Caco-2 (cell line): Measurements from ENCODE around the gene ZFPL1. TPM values are rescaled to one million over a fixed set of nuclear protein-coding genes. Genes with fewer than 3 reads are reported as not detected.

Source experiments
- BruUV-seq: library from RNA; stranded (reverse); fragments of 400-500 nt; replicated peaks from 2 replicates; lab custom pipeline; 2021; lab: Mats Ljungman, UMichigan
- CTCF ChIA-PET: fragments of 300-600 bp; sonication (Branson Sonifier 250); formaldehyde crosslinking; loops from one replicate; lab custom pipeline; 2022; ENCODE audit warnings: antibody characterized with exemption; lab: Charles Lee
- POLR2A ChIA-PET: fragments of 300-600 bp; sonication (Branson Sonifier 250); formaldehyde crosslinking; loops from one replicate; lab custom pipeline; 2022; ENCODE audit warnings: antibody characterized with exemption; lab: Charles Lee
- DNase-seq, 2 experiments: peaks; one replicate each; pipeline versions ENCODE4 v3.0.0 to v3.0.0-alpha.2; 2020 to 2022
- H3K27me3 ChIP-seq: replicated peaks from 2 replicates; pipeline ENCODE4 v1.6.0; 2011; ENCODE audit warnings: low read length; ENCODE audit not compliant: control insufficient read depth, insufficient read depth
- H3K36me3 ChIP-seq: 2 replicates; pipeline ENCODE4 v1.5.1; 2011; ENCODE audit warnings: low read length; ENCODE audit not compliant: control insufficient read depth, insufficient read depth
- H3K4me1 ChIP-seq: fragments of 250-450 bp; sonication (Bioruptor Pico); 2 replicates; pipeline ENCODE4 v1.5.1; 2020; ENCODE audit warnings: mild to moderate bottlenecking
- H3K4me3 ChIP-seq: 2 replicates; pipeline ENCODE4 v1.5.1; 2011; ENCODE audit warnings: low read depth, mild to moderate bottlenecking, control low read depth, low read length
- H3K9me3 ChIP-seq: fragments of 250-450 bp; sonication (Bioruptor Pico); 2 replicates; pipeline ENCODE4 v1.5.1; 2020; ENCODE audit warnings: mild to moderate bottlenecking, moderate library complexity
- H3K27ac Mint-ChIP-seq: one replicate; pipeline ENCODE4 v1.8.0; 2022; ENCODE audit warnings: mixed read lengths; ENCODE audit not compliant: unreplicated experiment
- H3K27me3 Mint-ChIP-seq: one replicate; pipeline ENCODE4 v1.8.0; 2022; ENCODE audit warnings: mixed read lengths; ENCODE audit not compliant: insufficient read depth, unreplicated experiment
- H3K36me3 Mint-ChIP-seq: one replicate; pipeline ENCODE4 v1.8.0; 2022; ENCODE audit warnings: mild to moderate bottlenecking, mixed read lengths; ENCODE audit not compliant: insufficient read depth, unreplicated experiment
- H3K4me1 Mint-ChIP-seq: one replicate; pipeline ENCODE4 v1.8.0; 2022; ENCODE audit warnings: low read depth, mixed read lengths; ENCODE audit not compliant: unreplicated experiment
- H3K4me3 Mint-ChIP-seq: one replicate; pipeline ENCODE4 v1.8.0; 2022; ENCODE audit warnings: mild to moderate bottlenecking, moderate library complexity, mixed read lengths; ENCODE audit not compliant: unreplicated experiment
- H3K9me3 Mint-ChIP-seq: one replicate; pipeline ENCODE4 v1.8.0; 2022; ENCODE audit warnings: mixed read lengths; ENCODE audit not compliant: unreplicated experiment
- intact Hi-C: fragments of 100-400 bp; cut with micrococcal nuclease; formaldehyde crosslinking; loops from one replicate; pipeline ENCODE4 v1.10.0; 2022; ENCODE audit not compliant: unreplicated experiment
- total RNA-seq: library from RNA; stranded (reverse); gene quantifications from 2 replicates; pipeline ENCODE4 v1.2.3, GENCODE V29; 2022
- TF ChIP-seq, protein P1 (sequence below), 2 experiments: fragments of 200-600 bp in 1 of 2; IDR thresholded peaks; 1 replicate in 1 of 2; 2 replicates in 1 of 2; pipeline versions ENCODE4 v1.5.1 to v1.8.0; 2011 to 2022; ENCODE audit warnings: antibody characterized with exemption in 1 of 2, control low read depth in 1 of 2, inconsistent platforms in 1 of 2, low read depth in 1 of 2, low read length in 1 of 2, mild to moderate bottlenecking in 1 of 2, moderate library complexity in 1 of 2; ENCODE audit not compliant: insufficient read depth in 1 of 2, severe bottlenecking in 1 of 2, unreplicated experiment in 1 of 2

Gene ZFPL1
- total RNA-seq, 1 experiment from 2014 or later: 46.0 TPM

GRCh38 chr11:65059523-65059922 lies 24.5 kb upstream of the ZFPL1 start:
- H3K27me3 ChIP-seq: no peaks in the 10 kb centered on the region
- H3K4me3 ChIP-seq: no peak overlapping the region
- no peaks in the 10 kb centered on the region for H3K27me3 Mint-ChIP-seq
- H3K4me3 Mint-ChIP-seq: no peak overlapping the region
- no peaks in the 10 kb centered on the region for H3K36me3 ChIP-seq
- H3K9me3 Mint-ChIP-seq: no peaks in the 10 kb centered on the region
- ChIA-PET POLR2A (no interaction called here), CTCF (no interaction called here)
- no peak for DNase-seq
- H3K9me3 ChIP-seq: no peaks in the 10 kb centered on the region
- no peaks in the 10 kb centered on the region for H3K4me1 Mint-ChIP-seq
- no peaks in the 10 kb centered on the region for H3K36me3 Mint-ChIP-seq
- TF ChIP-seq, protein P1, sequence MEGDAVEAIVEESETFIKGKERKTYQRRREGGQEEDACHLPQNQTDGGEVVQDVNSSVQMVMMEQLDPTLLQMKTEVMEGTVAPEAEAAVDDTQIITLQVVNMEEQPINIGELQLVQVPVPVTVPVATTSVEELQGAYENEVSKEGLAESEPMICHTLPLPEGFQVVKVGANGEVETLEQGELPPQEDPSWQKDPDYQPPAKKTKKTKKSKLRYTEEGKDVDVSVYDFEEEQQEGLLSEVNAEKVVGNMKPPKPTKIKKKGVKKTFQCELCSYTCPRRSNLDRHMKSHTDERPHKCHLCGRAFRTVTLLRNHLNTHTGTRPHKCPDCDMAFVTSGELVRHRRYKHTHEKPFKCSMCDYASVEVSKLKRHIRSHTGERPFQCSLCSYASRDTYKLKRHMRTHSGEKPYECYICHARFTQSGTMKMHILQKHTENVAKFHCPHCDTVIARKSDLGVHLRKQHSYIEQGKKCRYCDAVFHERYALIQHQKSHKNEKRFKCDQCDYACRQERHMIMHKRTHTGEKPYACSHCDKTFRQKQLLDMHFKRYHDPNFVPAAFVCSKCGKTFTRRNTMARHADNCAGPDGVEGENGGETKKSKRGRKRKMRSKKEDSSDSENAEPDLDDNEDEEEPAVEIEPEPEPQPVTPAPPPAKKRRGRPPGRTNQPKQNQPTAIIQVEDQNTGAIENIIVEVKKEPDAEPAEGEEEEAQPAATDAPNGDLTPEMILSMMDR (IDR thresholded peaks at IDR 0.05; ENCODE audit: insufficient read depth in 1 of 2, low read depth in 1 of 2, low read length in 1 of 2, severe bottlenecking in 1 of 2, unreplicated experiment in 1 of 2): no peak
- intact Hi-C loops: no loop called here
- no peak overlapping the region for H3K27ac Mint-ChIP-seq
- no peaks in the 10 kb centered on the region for H3K4me1 ChIP-seq
- BruUV-seq: no TSS peak

DNA sequence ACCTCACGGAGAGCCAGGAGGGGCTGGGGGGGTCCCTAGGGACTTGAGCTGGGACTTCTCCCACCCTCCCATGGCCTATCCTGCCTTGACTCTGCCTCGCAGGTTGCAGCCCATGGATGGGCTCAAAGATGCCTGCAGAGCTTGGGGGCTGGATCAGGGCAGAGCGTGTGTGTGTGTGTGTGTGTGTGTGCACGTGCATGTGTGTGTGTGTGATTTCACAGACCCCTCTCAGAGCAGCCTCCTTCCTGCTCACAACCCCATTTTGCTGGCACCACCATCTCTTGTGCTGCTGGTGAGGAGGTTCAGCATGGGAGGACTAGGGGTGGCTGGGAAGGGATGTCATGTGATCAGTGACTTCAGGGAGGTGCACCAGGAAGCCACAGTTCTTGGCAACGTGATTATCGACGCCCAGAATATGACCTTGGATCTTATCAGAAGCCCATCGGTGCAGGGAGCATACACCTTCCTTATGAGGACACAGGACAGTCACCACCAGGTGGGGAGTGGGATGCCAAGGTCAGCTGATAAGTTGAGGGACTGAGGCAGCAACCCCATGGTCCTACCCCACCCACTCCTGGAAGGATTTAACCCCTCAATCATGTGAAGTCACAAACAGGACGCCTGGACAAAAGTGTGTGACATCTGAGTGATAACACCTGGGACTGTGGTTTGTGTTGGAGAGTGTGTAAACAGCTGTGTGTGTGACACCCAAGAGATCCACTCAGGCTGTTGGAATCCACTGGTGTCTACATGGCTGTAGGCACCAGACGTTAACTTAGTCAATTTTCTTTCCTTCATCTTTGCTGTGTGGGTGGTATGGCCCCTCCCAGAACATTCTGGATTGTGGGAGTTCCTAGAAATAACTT lies 23.8 kb upstream of the ZFPL1 start:
- POLR2A ChIA-PET: no interaction called here
- no peak overlapping the region for H3K27ac Mint-ChIP-seq

GRCh38 chr11:65060913-65061408 lies 23.1 kb upstream of the ZFPL1 start:
- H3K27ac Mint-ChIP-seq: no peak overlapping the region
- CTCF ChIA-PET: no interaction called here
- Histone ChIP-seq H3K4me3 (no peak overlapping the region), H3K4me1 (no peaks in the 10 kb centered on the region), H3K9me3 (no peaks in the 10 kb centered on the region), H3K36me3 (no peaks in the 10 kb centered on the region), H3K27me3 (no peaks in the 10 kb centered on the region)
- peak in 1 of 2 experiments; percentile 38 for DNase-seq
- TF ChIP-seq, protein P1 (IDR thresholded peaks at IDR 0.05; ENCODE audit: insufficient read depth in 1 of 2, low read depth in 1 of 2, low read length in 1 of 2, severe bottlenecking in 1 of 2, unreplicated experiment in 1 of 2): peak; percentile 11
- H3K4me3 Mint-ChIP-seq: no peak overlapping the region
- H3K27me3 Mint-ChIP-seq: no peaks in the 10 kb centered on the region
- intact Hi-C loops: loop anchor here (1.0 kb wide), 1 partner anchor 48 kb away; no protein-coding TSS in a partner anchor
- no peaks in the 10 kb centered on the region for H3K4me1 Mint-ChIP-seq
- no TSS peak for BruUV-seq
- no peaks in the 10 kb centered on the region for H3K36me3 Mint-ChIP-seq
- POLR2A ChIA-PET: no interaction called here
- H3K9me3 Mint-ChIP-seq: no peaks in the 10 kb centered on the region

More for the DNA sequence above, 23.8 kb upstream of the ZFPL1 start:
- H3K4me3 Mint-ChIP-seq: no peak overlapping the region
- CTCF ChIA-PET: no interaction called here
- no TSS peak for BruUV-seq
- TF ChIP-seq, protein P1 (IDR thresholded peaks at IDR 0.05; ENCODE audit: insufficient read depth in 1 of 2, low read depth in 1 of 2, low read length in 1 of 2, severe bottlenecking in 1 of 2, unreplicated experiment in 1 of 2): no peak
- H3K27me3 ChIP-seq: no peaks in the 10 kb centered on the region
- no peak overlapping the region for H3K4me3 ChIP-seq
- H3K9me3 ChIP-seq: no peaks in the 10 kb centered on the region
- H3K4me1 Mint-ChIP-seq: no peaks in the 10 kb centered on the region
- no peaks in the 10 kb centered on the region for H3K4me1 ChIP-seq
- no peak for DNase-seq
- H3K36me3 Mint-ChIP-seq: no peaks in the 10 kb centered on the region
- H3K36me3 ChIP-seq: no peaks in the 10 kb centered on the region
- H3K27me3 Mint-ChIP-seq: no peaks in the 10 kb centered on the region
- intact Hi-C loops: no loop called here
- H3K9me3 Mint-ChIP-seq: no peaks in the 10 kb centered on the region
